Tibial nerve (tissue), 4 donors: ENCODE measurements around the gene LDHD.

Experiments used
- CTCF ChIP-seq, 5 experiments: fragments of 200-600 bp in 3 of 5; fragments of 450-650 bp in 2 of 5; sonication (generic) in 3 of 5; IDR thresholded peaks; one replicate each; pipeline ENCODE4 v1.5.1; 2016 to 2019; ENCODE audit warnings: antibody characterized with exemption in 5 of 5, mild to moderate bottlenecking in 3 of 5, moderate library complexity in 2 of 5
- EP300 ChIP-seq, 2 donors: sonication (generic); formaldehyde crosslinking; IDR thresholded peaks; one replicate each; pipeline ENCODE4 v1.6.1; 2017; ENCODE audit warnings: antibody characterized with exemption in 2 of 2, mild to moderate bottlenecking in 1 of 2

- TF ChIP-seq CTCF (IDR thresholded peaks at IDR 0.05) (no peak), EP300 (IDR thresholded peaks at IDR 0.05) (peak in 1 of 2 donors; percentile 26)
These were observed 29.1 kb downstream of the LDHD start for GRCh38 chr16:75087375-75087979.
